ENCODE data around the gene CCL28. TPM values are rescaled to one million over a fixed set of nuclear protein-coding genes. Genes with fewer than 3 reads are reported as not detected.
"Not testable (repeated sequence)": the region's sequence is repeated elsewhere in the genome, so short reads cannot be mapped to it uniquely, and the experiment has no call there.

The CCL28 gene
- total and polyA plus RNA-seq, 2 experiments from 2014 or later: 5.7 to 7.1 TPM

GRCh38 chr5:43366680-43367246 is 45.4 kb downstream of the CCL28 start:
- H3K27me3 ChIP-seq (ENCODE audit: insufficient read depth); H3K4me1 Mint-ChIP-seq; H3K79me2 ChIP-seq (replicated peaks; ENCODE audit: insufficient read depth); H2AFZ ChIP-seq; DNase-seq (ENCODE audit: low spot score); H3K9me2 ChIP-seq (ENCODE audit: insufficient read depth); H3K4me3 Mint-ChIP-seq; H3K4me3 ChIP-seq; H3K4me2 ChIP-seq; H3K4me1 ChIP-seq (ENCODE audit: insufficient read depth); H4K20me1 ChIP-seq (replicated peaks; ENCODE audit: insufficient read depth); H3K27me3 Mint-ChIP-seq (ENCODE audit: insufficient read depth, low read depth, poor library complexity); H3K36me3 ChIP-seq (ENCODE audit: insufficient read depth); ATAC-seq; H3K27ac Mint-ChIP-seq; H3K27ac ChIP-seq (ENCODE audit: low read depth); H3F3A ChIP-seq (replicated peaks; ENCODE audit: low read depth): not testable (repeated sequence)
- H3K36me3 Mint-ChIP-seq (ENCODE audit: low read depth): peaks cover 13% of the 10 kb centered on the region
- H3K9me3 Mint-ChIP-seq: peaks cover 52% of the 10 kb centered on the region

- peaks cover 21% of the 10 kb centered on the region for H3K36me3 Mint-ChIP-seq (ENCODE audit: low read depth)
- H3K27ac ChIP-seq (ENCODE audit: low read depth); H3K36me3 ChIP-seq (ENCODE audit: insufficient read depth); H3K79me2 ChIP-seq (replicated peaks; ENCODE audit: insufficient read depth); H3K4me2 ChIP-seq; H3F3A ChIP-seq (replicated peaks; ENCODE audit: low read depth); H3K4me1 ChIP-seq (ENCODE audit: insufficient read depth); H3K27ac Mint-ChIP-seq; ATAC-seq; H4K20me1 ChIP-seq (replicated peaks; ENCODE audit: insufficient read depth); H2AFZ ChIP-seq; H3K27me3 Mint-ChIP-seq (ENCODE audit: insufficient read depth, low read depth, poor library complexity); H3K4me1 Mint-ChIP-seq; H3K4me3 ChIP-seq; H3K27me3 ChIP-seq (ENCODE audit: insufficient read depth); DNase-seq (ENCODE audit: low spot score); H3K9me2 ChIP-seq (ENCODE audit: insufficient read depth); H3K4me3 Mint-ChIP-seq: not testable (repeated sequence)
- H3K9me3 Mint-ChIP-seq: peaks cover 57% of the 10 kb centered on the region
These were observed 47.0 kb downstream of the CCL28 start for GRCh38 chr5:43365155-43365554.

GRCh38 chr5:43363445-43364152 is 48.6 kb downstream of the CCL28 start:
- no peak overlapping the region for H3K4me2 ChIP-seq
- H2AFZ ChIP-seq: no peak overlapping the region
- no peak overlapping the region for H3K4me3 ChIP-seq
- H3K36me3 ChIP-seq (ENCODE audit: insufficient read depth): 0 out of 2 replicates have a peak, but pooled peaks cover 7% of the 10 kb centered on the region
- H4K20me1 ChIP-seq (replicated peaks; ENCODE audit: insufficient read depth): no peaks in the 10 kb centered on the region
- Mint-ChIP-seq H3K27ac (no peak overlapping the region), H3K27me3 (ENCODE audit: insufficient read depth, low read depth, poor library complexity) (peaks cover 2% of the 10 kb centered on the region), H3K36me3 (ENCODE audit: low read depth) (peaks cover 27% of the 10 kb centered on the region), H3K9me3 (peaks cover 62% of the 10 kb centered on the region), H3K4me1 (no peaks in the 10 kb centered on the region), H3K4me3 (no peak overlapping the region)
- H3K27ac ChIP-seq (ENCODE audit: low read depth): no peak overlapping the region
- H3K79me2 ChIP-seq (replicated peaks; ENCODE audit: insufficient read depth): no peaks in the 10 kb centered on the region
- no peaks in the 10 kb centered on the region for H3K27me3 ChIP-seq (ENCODE audit: insufficient read depth)
- DNase-seq (ENCODE audit: low spot score) (no peak), ATAC-seq (no peak)
- H3F3A ChIP-seq (replicated peaks; ENCODE audit: low read depth): no peaks in the 10 kb centered on the region
- TF ChIP-seq ETS1 (IDR thresholded peaks at IDR 0.05): no peak
- TF ChIP-seq JUNB (IDR thresholded peaks at IDR 0.05; ENCODE audit: unreplicated experiment): no peak
- no peak for TF ChIP-seq STAT1 (IDR thresholded peaks at IDR 0.05; ENCODE audit: unreplicated experiment)
- TF ChIP-seq EZH2 (IDR thresholded peaks at IDR 0.05; ENCODE audit: low read depth, unreplicated experiment): no peak
- no peaks in the 10 kb centered on the region for H3K4me1 ChIP-seq (ENCODE audit: insufficient read depth)
- no peaks in the 10 kb centered on the region for H3K9me2 ChIP-seq (ENCODE audit: insufficient read depth)
